Endothelial cell of umbilical vein (primary cell): Measurements from ENCODE around the gene KRT86. TPM values are rescaled to one million over a fixed set of nuclear protein-coding genes. Genes with fewer than 3 reads are reported as not detected.
"Not testable (repeated sequence)": the region's sequence is repeated elsewhere in the genome, so short reads cannot be mapped to it uniquely, and the experiment has no call there.

Experiments
- BruUV-seq: library from RNA; stranded (reverse); fragments of 400-500 nt; replicated peaks from 2 replicates; lab custom pipeline; 2021; lab: Mats Ljungman, UMichigan
- CTCF ChIA-PET: fragments of 300-600, 350-600 bp; sonication (Branson Sonifier 250); formaldehyde crosslinking; loops from one replicate; lab custom pipeline; 2021; ENCODE audit warnings: antibody characterized with exemption, inconsistent platforms; lab: Charles Lee
- POLR2A ChIA-PET: fragments of 300-600, 350-600 bp; sonication (Branson Sonifier 250); formaldehyde crosslinking; loops from one replicate; lab custom pipeline; 2021; ENCODE audit warnings: antibody characterized with exemption, inconsistent platforms; lab: Charles Lee
- DNase-seq: peaks from one replicate; pipeline ENCODE4 v3.0.0-alpha.2; 2011; ENCODE audit warnings: low read depth, low spot score
- FAIRE-seq: peaks from 2 replicates; lab custom pipeline; 2011; peaks lifted over from hg19 to GRCh38; lab: Jason Lieb, UNC
- H2AFZ ChIP-seq: 2 replicates; pipeline ENCODE4 v1.6.0; 2012; ENCODE audit warnings: low read depth, low read length, control low read depth, inconsistent platforms
- H3K27ac ChIP-seq: 2 replicates; pipeline ENCODE4 v1.5.1; 2011; ENCODE audit warnings: low read depth, mild to moderate bottlenecking, control low read depth, low read length, moderate library complexity; ENCODE audit not compliant: insufficient read depth
- H3K27me3 ChIP-seq, 2 experiments: 2 replicates each; pipeline versions ENCODE4 v1.6.0 to v1.6.1; 2011; ENCODE audit warnings: low read length in 2 of 2, mixed read lengths in 1 of 2; ENCODE audit not compliant: control insufficient read depth in 2 of 2, insufficient read depth in 2 of 2
- H3K36me3 ChIP-seq, 2 experiments: 2 replicates in 1 of 2; 3 replicates in 1 of 2; pipeline ENCODE4 v1.5.1; 2011; ENCODE audit warnings: low read length in 2 of 2, mild to moderate bottlenecking in 1 of 2, moderate library complexity in 1 of 2; ENCODE audit not compliant: control insufficient read depth in 2 of 2, insufficient read depth in 2 of 2; ENCODE audit errors: extremely low read depth in 1 of 2
- H3K4me1 ChIP-seq: 3 replicates; pipeline ENCODE4 v1.5.1; 2011; ENCODE audit warnings: mild to moderate bottlenecking, low read length; ENCODE audit not compliant: control insufficient read depth, insufficient read depth; ENCODE audit errors: extremely low read depth
- H3K4me2 ChIP-seq: 2 replicates; pipeline ENCODE4 v1.6.1; 2011; ENCODE audit warnings: low read length, control low read depth, mixed read lengths; ENCODE audit not compliant: insufficient read depth
- H3K4me3 ChIP-seq, 3 experiments: fragments of 200-600 bp in 1 of 3; sonication (generic), shearing (Covaris generic) in 1 of 3; replicated peaks in 1 of 3; 2 replicates each; pipeline ENCODE4 v1.5.1; 2011 to 2016; ENCODE audit warnings: control low read depth in 3 of 3, low read length in 3 of 3, mild to moderate bottlenecking in 2 of 3, inconsistent platforms in 1 of 3, low read depth in 1 of 3, moderate library complexity in 1 of 3; ENCODE audit not compliant: insufficient read depth in 1 of 3
- H3K79me2 ChIP-seq: 2 replicates; pipeline ENCODE4 v1.6.0; 2012; ENCODE audit warnings: low read length, inconsistent platforms; ENCODE audit not compliant: control insufficient read depth, insufficient read depth
- H3K9ac ChIP-seq: replicated peaks from 2 replicates; pipeline ENCODE3; 2011; ENCODE audit warnings: low read length, control low read depth; ENCODE audit not compliant: insufficient read depth; ENCODE audit errors: extremely low read depth
- H3K9me1 ChIP-seq: replicated peaks from 3 replicates; pipeline ENCODE4 v1.6.0; 2011; ENCODE audit warnings: mild to moderate bottlenecking, low read length; ENCODE audit not compliant: control insufficient read depth, insufficient read depth; ENCODE audit errors: extremely low read depth
- H3K9me3 ChIP-seq: replicated peaks from 2 replicates; pipeline ENCODE4 v1.5.1; 2012; ENCODE audit warnings: low read length, inconsistent platforms; ENCODE audit not compliant: control insufficient read depth, insufficient read depth
- H4K20me1 ChIP-seq: replicated peaks from 2 replicates; pipeline ENCODE3; 2011; ENCODE audit warnings: mild to moderate bottlenecking, low read length; ENCODE audit not compliant: control insufficient read depth, insufficient read depth; ENCODE audit errors: extremely low read depth
- EZH2 ChIP-seq: IDR thresholded peaks from 2 replicates; pipeline ENCODE4 v1.6.1; 2012; ENCODE audit warnings: borderline replicate concordance, low read depth, mild to moderate bottlenecking, moderate library complexity, low read length, inconsistent platforms; ENCODE audit not compliant: severe bottlenecking
- MAX ChIP-seq: IDR thresholded peaks from 2 replicates; pipeline ENCODE4 v1.6.1; 2011; ENCODE audit not compliant: insufficient read depth, insufficient read length
- MYC ChIP-seq: IDR thresholded peaks from one replicate; pipeline ENCODE4 v1.6.1; 2011; ENCODE audit warnings: mild to moderate bottlenecking, low read depth, low read length
- dilution Hi-C: fragments of 300-500 bp; cut with MboI; formaldehyde crosslinking; loops from one replicate; pipeline ENCODE4 v1.15.0; 2019; ENCODE audit warnings: low sequenced_read_pairs; ENCODE audit not compliant: extremely low pct_ligation_motif_present
- intact Hi-C: fragments of 100-400 bp; cut with micrococcal nuclease; formaldehyde crosslinking; loops from one replicate; pipeline ENCODE4 v1.10.0; 2022
- polyA plus RNA-seq, 4 experiments: library from polyadenylated mRNA; depleted of rRNA in 3 of 4; stranded (reverse) in 3 of 4; unstranded in 1 of 4; fragments of >200 nt; gene quantifications; 2 replicates each; pipeline versions ENCODE4 v1.2.1 to v1.2.3, GENCODE V29; 2011 to 2012; ENCODE audit warnings: missing spikeins in 1 of 4
- total RNA-seq: library from RNA; stranded (reverse); gene quantifications from 2 replicates; pipeline ENCODE4 v1.2.3, GENCODE V29; 2021

The KRT86 gene
- total and polyA plus RNA-seq, 2 donors (not counting 3 experiments of a cell fraction or from before 2014, with no cell fraction given): not detected

- H3K27me3 ChIP-seq: peaks cover 20 to 28% of the 10 kb centered on the region in 2 experiments
- no TSS peak for BruUV-seq
- H2AFZ ChIP-seq: no peak overlapping the region
- DNase-seq (no peak), FAIRE-seq (no peak)
- intact Hi-C loops (no loop called here), dilution Hi-C loops (no loop called here)
- no peaks in the 10 kb centered on the region for H3K9me1 ChIP-seq
- H3K36me3 ChIP-seq: no peaks in the 10 kb centered on the region
- H3K79me2 ChIP-seq: no peaks in the 10 kb centered on the region
- no peak overlapping the region for H3K4me3 ChIP-seq
- ChIA-PET POLR2A (no interaction called here), CTCF (no interaction called here)
- H3K4me2 ChIP-seq: no peak overlapping the region
- no peak overlapping the region for H3K9ac ChIP-seq
- TF ChIP-seq EZH2 (no peak), MAX (no peak), MYC (no peak)
- H3K27ac ChIP-seq: no peak overlapping the region
- no peaks in the 10 kb centered on the region for H3K4me1 ChIP-seq
- H3K9me3 ChIP-seq: no peaks in the 10 kb centered on the region
- no peaks in the 10 kb centered on the region for H4K20me1 ChIP-seq
These were observed 26.6 kb downstream of the KRT86 start for GRCh38 chr12:52300796-52301691.

- H3K79me2 ChIP-seq, H3K27ac ChIP-seq, DNase-seq, H4K20me1 ChIP-seq, CTCF ChIA-PET, H3K9ac ChIP-seq, H3K9me3 ChIP-seq, H3K4me1 ChIP-seq, intact Hi-C loops, FAIRE-seq, dilution Hi-C loops, H2AFZ ChIP-seq, H3K4me3 ChIP-seq, H3K9me1 ChIP-seq, H3K4me2 ChIP-seq, H3K36me3 ChIP-seq, BruUV-seq, POLR2A ChIA-PET: not testable (repeated sequence)
- H3K27me3 ChIP-seq: peaks cover 21 to 34% of the 10 kb centered on the region in 2 experiments
These were observed 27.3 kb downstream of the KRT86 start for GRCh38 chr12:52301721-52302120.

- dilution Hi-C loops, H3K9ac ChIP-seq, H3K36me3 ChIP-seq, intact Hi-C loops, CTCF ChIA-PET, H3K4me3 ChIP-seq, H2AFZ ChIP-seq, H3K4me2 ChIP-seq, H3K79me2 ChIP-seq, H4K20me1 ChIP-seq, FAIRE-seq, H3K9me1 ChIP-seq, H3K27ac ChIP-seq, DNase-seq, H3K4me1 ChIP-seq, H3K9me3 ChIP-seq, BruUV-seq: not testable (repeated sequence)
- H3K27me3 ChIP-seq: peaks cover 22 to 36% of the 10 kb centered on the region in 2 experiments
- POLR2A ChIA-PET: interaction anchor here (0.7 kb wide), 1 partner anchor 9 kb away, joined by 5 read pairs; no protein-coding TSS in a partner anchor
These were observed 27.9 kb downstream of the KRT86 start for GRCh38 chr12:52302242-52302914.
